Bronchial epithelial cell (primary cell): ENCODE results near the gene FAM13C. TPM values are rescaled to one million over a fixed set of nuclear protein-coding genes. Genes with fewer than 3 reads are reported as not detected.

ENCODE experiments used
- DNase-seq: peaks from one replicate; pipeline ENCODE4 v3.0.0-alpha.2; 2010; ENCODE audit warnings: low read depth
- FAIRE-seq: peaks from 2 replicates; lab custom pipeline; 2011; peaks lifted over from hg19 to GRCh38; lab: Jason Lieb, UNC
- H3K27me3 ChIP-seq: 2 replicates; pipeline ENCODE4 v1.5.1; 2011; ENCODE audit warnings: low read length; ENCODE audit not compliant: control insufficient read depth, insufficient read depth
- H3K36me3 ChIP-seq: 2 replicates; pipeline ENCODE4 v1.5.1; 2011; ENCODE audit warnings: low read length; ENCODE audit not compliant: control insufficient read depth, insufficient read depth
- H3K4me3 ChIP-seq: 2 replicates; pipeline ENCODE4 v1.5.1; 2011; ENCODE audit warnings: mild to moderate bottlenecking, low read depth, low read length, control low read depth
- CTCF ChIP-seq: IDR thresholded peaks from 2 replicates; pipeline ENCODE4 v1.5.1; 2011; ENCODE audit warnings: mild to moderate bottlenecking, moderate library complexity, low read length, control low read depth, inconsistent platforms; ENCODE audit not compliant: insufficient read depth, severe bottlenecking
- total RNA-seq: library from RNA; depleted of rRNA; stranded (reverse); fragments of >200 nt; gene quantifications from 2 replicates; pipeline ENCODE4 v1.2.1, GENCODE V29; 2014

The FAM13C gene
- total RNA-seq, 1 donor from 2014 or later, result under 0.01 TPM

DNA sequence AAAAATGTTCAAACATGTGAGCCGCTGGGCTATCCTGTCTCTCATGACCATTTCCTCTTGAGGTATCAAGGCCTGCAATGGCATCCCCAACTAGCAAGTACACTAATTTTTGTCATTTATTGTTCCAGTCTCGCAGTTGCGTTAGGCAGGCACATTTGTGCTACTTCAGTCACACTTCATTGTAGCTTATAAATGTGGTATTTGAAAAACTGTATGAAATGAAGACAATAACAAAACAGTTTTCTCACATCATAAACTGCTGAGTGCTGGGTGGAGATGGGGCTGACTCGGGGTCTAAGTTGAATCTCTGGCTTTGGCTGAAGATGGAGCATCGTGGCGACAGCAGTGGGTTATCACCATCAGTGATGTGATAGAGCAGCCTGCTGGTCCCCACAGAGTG is 92.7 kb downstream of the FAM13C start:
- no peak for TF ChIP-seq CTCF
- DNase-seq, result no peak
- no peaks in the 10 kb centered on the region for H3K27me3 ChIP-seq
- no peak overlapping the region for H3K4me3 ChIP-seq
- FAIRE-seq, result no peak
- no peaks in the 10 kb centered on the region for H3K36me3 ChIP-seq

GRCh38 chr10:59268460-59268859 is 93.9 kb downstream of the FAM13C start:
- no peak for DNase-seq
- Histone ChIP-seq H3K4me3 (no peak overlapping the region), H3K36me3 (no peaks in the 10 kb centered on the region), H3K27me3 (no peaks in the 10 kb centered on the region)
- no peak for FAIRE-seq
- no peak for TF ChIP-seq CTCF

GRCh38 chr10:59266321-59266720 is 96.0 kb downstream of the FAM13C start:
- no peak overlapping the region for H3K4me3 ChIP-seq
- no peaks in the 10 kb centered on the region for H3K36me3 ChIP-seq
- no peaks in the 10 kb centered on the region for H3K27me3 ChIP-seq
- TF ChIP-seq CTCF, result no peak
- DNase-seq, result no peak
- no peak for FAIRE-seq

GRCh38 chr10:59265141-59265540 is 97.2 kb downstream of the FAM13C start:
- Histone ChIP-seq H3K4me3 (no peak overlapping the region), H3K27me3 (no peaks in the 10 kb centered on the region), H3K36me3 (no peaks in the 10 kb centered on the region)
- no peak for DNase-seq
- no peak for FAIRE-seq
- no peak for TF ChIP-seq CTCF

DNA sequence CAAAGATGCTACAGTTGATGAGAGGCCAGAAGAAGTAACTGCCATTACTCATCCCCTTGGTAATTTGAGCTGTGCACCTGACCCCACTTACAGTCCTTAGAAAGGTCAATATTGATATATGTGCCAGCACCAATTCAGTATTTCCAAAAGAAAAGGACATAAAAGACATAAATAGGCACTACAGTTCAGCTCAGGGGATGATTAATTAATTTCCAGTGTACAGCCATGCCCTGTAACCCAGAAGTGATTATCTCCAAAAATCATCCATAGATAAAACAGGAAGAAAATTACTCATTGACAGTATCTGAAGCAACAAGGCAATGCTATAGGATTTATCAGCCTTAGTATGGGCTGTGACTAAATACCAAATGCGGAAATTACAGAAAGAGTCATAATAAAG is 103.5 kb downstream of the FAM13C start:
- H3K27me3 ChIP-seq, result no peaks in the 10 kb centered on the region
- no peaks in the 10 kb centered on the region for H3K36me3 ChIP-seq
- DNase-seq (no peak), FAIRE-seq (no peak)
- no peak overlapping the region for H3K4me3 ChIP-seq
- TF ChIP-seq CTCF, result no peak

DNA sequence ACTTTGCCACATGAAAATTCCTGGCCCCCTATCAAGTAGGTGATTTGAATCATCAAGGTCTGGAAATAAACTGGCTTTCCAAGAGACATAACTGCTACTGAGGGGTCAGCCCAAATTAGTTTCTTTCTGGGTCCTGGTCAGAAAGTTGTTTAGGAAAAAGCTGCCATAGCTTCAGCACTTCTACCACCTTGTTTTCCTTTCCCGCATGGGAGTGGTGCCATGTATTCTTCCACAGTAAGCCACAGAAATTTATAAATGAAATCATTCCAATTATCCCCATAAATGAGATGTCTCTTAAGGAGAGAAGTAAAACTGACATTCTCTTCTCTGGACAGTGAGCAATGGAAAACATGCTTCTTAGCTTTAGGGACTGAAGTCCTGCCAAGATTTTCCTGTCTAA is 105.1 kb downstream of the FAM13C start:
- Histone ChIP-seq H3K36me3 (no peaks in the 10 kb centered on the region), H3K27me3 (no peaks in the 10 kb centered on the region), H3K4me3 (no peak overlapping the region)
- DNase-seq (no peak), FAIRE-seq (no peak)
- no peak for TF ChIP-seq CTCF
